Mesenchymal stem cell (in vitro differentiated cells and primary cell): ENCODE data around the gene UNC13B.
A peak's percentile ranks its signal among the peaks of the same experiment; 100 is the strongest.

ENCODE experiments used
- DNase-seq: peaks from one replicate; pipeline ENCODE4 v3.0.0-alpha.2; 2013
- H2AFZ ChIP-seq: one replicate; pipeline ENCODE4 v1.6.1; 2013; ENCODE audit warnings: low read depth, mild to moderate bottlenecking, control low read depth, inconsistent platforms, low read length, moderate library complexity
- H2AK5ac ChIP-seq: 2 replicates; pipeline ENCODE4 v1.6.1; 2013; ENCODE audit warnings: low read length, moderate library complexity, mild to moderate bottlenecking, inconsistent platforms; ENCODE audit not compliant: severe bottlenecking
- H2BK120ac ChIP-seq: one replicate; pipeline ENCODE4 v1.6.1; 2013; ENCODE audit warnings: low read depth, mild to moderate bottlenecking, inconsistent platforms, low read length, moderate library complexity
- H2BK12ac ChIP-seq, 2 experiments: one replicate each; pipeline ENCODE4 v1.6.1; 2013; ENCODE audit warnings: inconsistent platforms in 2 of 2, low read length in 2 of 2, mild to moderate bottlenecking in 2 of 2, moderate library complexity in 2 of 2, control low read depth in 1 of 2
- H2BK15ac ChIP-seq: one replicate; pipeline ENCODE4 v1.6.1; 2013; ENCODE audit warnings: mild to moderate bottlenecking, low read depth, inconsistent platforms; ENCODE audit not compliant: poor library complexity, severe bottlenecking
- H2BK5ac ChIP-seq: 2 replicates; pipeline ENCODE4 v1.6.1; 2013; ENCODE audit warnings: low read depth, mild to moderate bottlenecking, low read length, control low read depth, inconsistent platforms; ENCODE audit not compliant: poor library complexity, severe bottlenecking
- H3K14ac ChIP-seq, 2 experiments: one replicate each; pipeline ENCODE4 v1.6.1; 2013; ENCODE audit warnings: inconsistent platforms in 2 of 2, low read length in 2 of 2, control low read depth in 1 of 2, mild to moderate bottlenecking in 1 of 2, moderate library complexity in 1 of 2
- H3K18ac ChIP-seq, 2 experiments: one replicate each; pipeline ENCODE4 v1.6.1; 2013; ENCODE audit warnings: inconsistent platforms in 2 of 2, low read length in 2 of 2, control low read depth in 1 of 2, low read depth in 1 of 2, mild to moderate bottlenecking in 1 of 2
- H3K23ac ChIP-seq, 2 experiments: one replicate each; pipeline ENCODE4 v1.6.1; 2013; ENCODE audit warnings: inconsistent platforms in 2 of 2, low read length in 2 of 2, mild to moderate bottlenecking in 2 of 2, moderate library complexity in 2 of 2, control low read depth in 1 of 2
- H3K27ac ChIP-seq: 2 replicates; pipeline ENCODE4 v1.5.1; 2013; ENCODE audit warnings: mild to moderate bottlenecking, moderate library complexity, low read length, control low read depth, inconsistent platforms; ENCODE audit not compliant: poor library complexity, severe bottlenecking
- H3K27me3 ChIP-seq, 2 experiments: 2 replicates each; pipeline versions ENCODE4 v1.6.1 to v1.7.0; 2013; ENCODE audit warnings: low read length in 2 of 2, mild to moderate bottlenecking in 2 of 2, moderate library complexity in 2 of 2, control low read depth in 1 of 2, inconsistent platforms in 1 of 2; ENCODE audit not compliant: control insufficient read depth in 1 of 2, insufficient read depth in 1 of 2
- H3K36me3 ChIP-seq, 2 experiments: 2 replicates each; pipeline versions ENCODE4 v1.6.1 to v1.7.0; 2013; ENCODE audit warnings: low read length in 2 of 2, control low read depth in 1 of 2, inconsistent platforms in 1 of 2, low read depth in 1 of 2, mild to moderate bottlenecking in 1 of 2; ENCODE audit not compliant: insufficient read depth in 2 of 2, control insufficient read depth in 1 of 2
- H3K4ac ChIP-seq, 2 experiments: one replicate each; pipeline ENCODE4 v1.6.1; 2013; ENCODE audit warnings: inconsistent platforms in 2 of 2, low read length in 2 of 2, mild to moderate bottlenecking in 2 of 2, moderate library complexity in 2 of 2, control low read depth in 1 of 2, low read depth in 1 of 2
- H3K4me1 ChIP-seq: 2 replicates; pipeline ENCODE4 v1.6.1; 2013; ENCODE audit warnings: low read depth, low read length, control low read depth; ENCODE audit not compliant: control insufficient read depth, insufficient read depth
- H3K4me2 ChIP-seq: 2 replicates; pipeline ENCODE4 v1.6.1; 2013; ENCODE audit warnings: low read length, mild to moderate bottlenecking, inconsistent platforms; ENCODE audit not compliant: poor library complexity, severe bottlenecking
- H3K4me3 ChIP-seq, 2 experiments: 2 replicates each; pipeline versions ENCODE4 v1.5.1 to v1.7.0; 2013; ENCODE audit warnings: low read length in 2 of 2, mild to moderate bottlenecking in 2 of 2, control low read depth in 1 of 2, low read depth in 1 of 2; ENCODE audit not compliant: insufficient read depth in 1 of 2
- H3K79me1 ChIP-seq: replicated peaks from 2 replicates; pipeline ENCODE4 v1.6.1; 2013; ENCODE audit warnings: mild to moderate bottlenecking, control low read depth, low read length, inconsistent platforms; ENCODE audit not compliant: poor library complexity, severe bottlenecking
- H3K9ac ChIP-seq: 2 replicates; pipeline ENCODE4 v1.7.0; 2013; ENCODE audit warnings: mild to moderate bottlenecking, low read length, moderate library complexity
- H3K9me3 ChIP-seq: 2 replicates; pipeline ENCODE4 v1.7.0; 2013; ENCODE audit warnings: mild to moderate bottlenecking, low read length; ENCODE audit not compliant: control insufficient read depth
- H4K8ac ChIP-seq: one replicate; pipeline ENCODE4 v1.6.1; 2013; ENCODE audit warnings: inconsistent platforms, mild to moderate bottlenecking, low read length, moderate library complexity
- H4K91ac ChIP-seq: one replicate; pipeline ENCODE4 v1.6.1; 2013; ENCODE audit warnings: mild to moderate bottlenecking, low read length, inconsistent platforms
- WGBS: methylation state at CpG from one replicate; pipeline ENCODE4 v1.1.7; 2013; ENCODE audit warnings: mixed read lengths; 5-methylcytosine and 5-hydroxymethylcytosine counted together

Gene UNC13B

DNA sequence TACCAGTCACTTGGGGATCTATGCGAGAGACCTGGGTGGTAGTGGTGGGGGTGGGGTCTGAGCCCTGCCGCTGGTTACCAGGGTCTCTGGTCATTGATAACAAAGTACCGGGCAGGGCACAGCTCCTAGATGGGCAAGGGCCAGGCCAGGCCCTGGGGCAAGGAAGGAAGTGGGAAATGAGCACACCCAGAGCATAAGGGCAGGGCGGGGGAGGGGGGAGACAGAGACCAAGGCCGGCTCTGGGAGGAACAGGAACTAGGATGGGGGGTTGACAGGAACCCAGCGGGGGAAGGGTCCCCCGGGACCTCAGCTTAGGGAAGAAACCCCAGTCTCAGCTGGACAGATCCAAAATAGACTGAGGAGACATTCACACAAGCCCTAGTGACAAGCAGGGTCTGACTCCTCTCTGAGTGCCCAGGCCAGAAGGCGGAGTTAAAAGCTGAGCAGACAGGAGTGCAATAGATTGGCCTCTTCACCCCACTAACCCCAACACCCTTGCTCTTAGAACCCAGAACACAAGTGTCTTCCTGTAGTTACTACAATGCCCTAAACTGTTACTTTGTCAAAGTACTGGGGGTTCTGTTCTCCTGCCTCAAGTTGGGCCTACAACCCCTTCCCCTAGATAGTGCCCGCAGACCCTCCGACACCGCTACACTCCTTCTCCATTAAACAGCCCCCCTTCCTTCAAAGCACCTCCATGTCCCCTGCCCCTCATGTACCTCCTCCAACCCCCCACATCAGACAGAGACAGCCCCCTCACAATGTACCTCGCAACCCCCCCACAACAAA is 46.8 kb upstream of the UNC13B start:
- Histone ChIP-seq H3K4ac (peak overlapping the region; percentile 80 to 96), H2AFZ (no peak overlapping the region), H3K18ac (peak overlapping the region; percentile 85 to 96), H2BK15ac (peak overlapping the region; percentile 82), H4K8ac (peak overlapping the region; percentile 81), H2BK12ac (peak overlapping the region; percentile 61 to 66), H3K9me3 (no peaks in the 10 kb centered on the region), H3K27ac (peak overlapping the region; percentile 93), H3K9ac (peak overlapping the region; percentile 92), H3K4me3 (peak overlapping the region; percentile 87 to 96), H3K27me3 (no peaks in the 10 kb centered on the region), H3K79me1 (peaks cover 4% of the 10 kb centered on the region), H2AK5ac (peak overlapping the region; percentile 62), H3K23ac (no peak overlapping the region), H2BK120ac (peak overlapping the region; percentile 74), H3K4me2 (peak overlapping the region; percentile 89), H2BK5ac (peak overlapping the region; percentile 69), H3K4me1 (peaks cover 27% of the 10 kb centered on the region), H3K14ac (peak overlapping the region in 1 of 2 experiments; percentile 93), H3K36me3 (no peaks in the 10 kb centered on the region), H4K91ac (peak overlapping the region; percentile 85)
- DNase-seq: peak; percentile 79
- 18% methylated on average over 12 of the region's 12 CpGs for WGBS

DNA sequence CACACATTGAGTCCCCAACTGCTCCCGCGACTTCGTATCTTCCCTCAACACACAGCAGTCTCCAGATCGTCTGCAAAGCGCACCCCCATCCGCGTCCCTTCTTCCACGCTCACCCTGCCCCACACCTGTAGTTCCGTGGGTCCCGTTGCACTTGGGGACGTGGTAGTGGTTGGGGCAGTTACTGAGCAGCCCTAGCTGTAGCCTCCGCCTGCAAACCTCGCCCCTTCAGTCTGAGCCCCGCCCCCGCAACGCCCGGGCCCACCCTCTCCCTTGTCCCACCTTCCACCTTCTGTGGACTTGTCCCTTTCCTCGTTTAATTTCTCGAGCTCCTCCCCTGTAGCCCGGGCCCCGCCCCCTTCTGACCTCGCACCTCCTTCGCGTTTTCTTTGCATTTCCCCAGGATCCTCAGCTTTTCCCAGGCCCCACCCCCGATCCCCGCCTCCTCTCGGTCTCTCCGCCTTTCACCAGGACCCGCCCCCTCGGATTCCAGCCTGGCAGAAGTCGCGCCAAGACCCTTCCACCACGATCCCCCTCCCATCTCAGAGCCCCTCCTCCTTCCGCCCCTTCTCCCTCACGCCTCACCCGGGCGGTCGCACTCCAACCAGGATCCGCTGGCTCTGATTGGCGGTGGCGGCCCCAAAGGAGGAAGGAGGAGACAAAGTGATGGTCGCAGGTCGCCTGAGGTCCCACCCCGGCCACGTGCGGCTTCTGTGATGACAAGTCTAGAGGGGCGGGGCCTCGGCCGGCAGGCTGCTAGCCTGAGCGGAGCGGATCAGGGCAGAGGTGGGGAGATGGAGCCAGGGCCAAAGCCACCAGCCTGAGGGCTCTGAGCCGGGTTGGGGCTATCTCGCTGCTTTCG is 45.9 kb upstream of the UNC13B start, which contains the start of gene ATOSB:
TSS of gene ATOSB (minus strand) at position 183 of the 859 bp plus-strand sequence. CDS start 7,588 bp downstream, outside the sequence.
- peak within 1 kb of the TSS; percentile 93 for H3K27ac ChIP-seq
- H3K9ac ChIP-seq: peak within 1 kb of the TSS; percentile 92
- peak within 1 kb of the TSS; percentile 79 for H2AFZ ChIP-seq
- peak; percentile 99 for DNase-seq
- H3K18ac ChIP-seq: peak within 1 kb of the TSS; percentile 85 to 96
- H3K4ac ChIP-seq: peak within 1 kb of the TSS; percentile 80 to 96
- H3K14ac ChIP-seq: peak within 1 kb of the TSS in 1 of 2 experiments; percentile 94
- peak within 1 kb of the TSS; percentile 87 to 96 for H3K4me3 ChIP-seq
- H3K4me2 ChIP-seq: peak within 1 kb of the TSS; percentile 89
- peak within 1 kb of the TSS; percentile 69 for H2BK5ac ChIP-seq
- H4K8ac ChIP-seq: peak within 1 kb of the TSS; percentile 82
- peak within 1 kb of the TSS; percentile 74 for H2BK120ac ChIP-seq
- no peaks in the 10 kb centered on the region for H3K36me3 ChIP-seq
- H3K27me3 ChIP-seq: no peaks in the 10 kb centered on the region
- peak within 1 kb of the TSS; percentile 82 for H2BK15ac ChIP-seq
- H3K23ac ChIP-seq: no peak within 1 kb of the TSS
- WGBS: under 1% methylated on average over 54 of the region's 54 CpGs
- H4K91ac ChIP-seq: peak within 1 kb of the TSS; percentile 85
- peaks cover 2% of the 10 kb centered on the region for H3K79me1 ChIP-seq
- H3K9me3 ChIP-seq: no peaks in the 10 kb centered on the region
- H2AK5ac ChIP-seq: peak within 1 kb of the TSS; percentile 62
- H3K4me1 ChIP-seq: peaks cover 21% of the 10 kb centered on the region
- peak within 1 kb of the TSS; percentile 61 to 89 for H2BK12ac ChIP-seq

DNA sequence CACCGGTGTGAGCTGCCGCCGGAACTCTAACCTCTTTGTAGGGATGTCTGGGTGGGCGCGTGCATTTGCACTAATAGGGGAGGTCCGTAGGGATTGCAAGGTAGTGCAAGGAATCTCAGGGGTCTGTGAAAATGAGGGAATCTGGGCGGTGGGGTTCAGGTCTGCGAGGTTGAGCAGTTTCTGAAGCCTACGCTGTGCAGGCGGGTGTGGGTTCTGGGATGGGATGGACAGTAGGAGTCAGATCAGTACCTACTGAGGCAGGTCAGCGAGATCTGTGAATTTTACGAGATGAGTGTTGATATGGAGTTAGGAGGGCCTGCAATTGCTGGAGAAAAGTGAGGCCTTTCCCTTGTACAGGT is 45.3 kb upstream of the UNC13B start:
- Histone ChIP-seq H3K79me1 (peaks cover 2% of the 10 kb centered on the region), H2BK12ac (no peak overlapping the region), H3K23ac (no peak overlapping the region), H3K4me1 (peaks cover 21% of the 10 kb centered on the region), H2BK15ac (no peak overlapping the region), H3K4me3 (peak overlapping the region; percentile 53 to 96), H3K14ac (no peak overlapping the region), H3K4ac (no peak overlapping the region), H2BK120ac (no peak overlapping the region), H3K9ac (peak overlapping the region; percentile 92), H3K27ac (peak overlapping the region; percentile 48), H2AFZ (peak overlapping the region; percentile 68), H4K8ac (no peak overlapping the region), H3K18ac (no peak overlapping the region), H2BK5ac (no peak overlapping the region), H3K9me3 (no peaks in the 10 kb centered on the region), H3K4me2 (peak overlapping the region; percentile 85), H2AK5ac (no peak overlapping the region), H3K36me3 (no peaks in the 10 kb centered on the region), H3K27me3 (no peaks in the 10 kb centered on the region), H4K91ac (no peak overlapping the region)
- WGBS: 0% methylated on average over 11 of the region's 12 CpGs
- DNase-seq: no peak
